AG04450 (cell line): Measurements from ENCODE around the gene RPS27. TPM values are rescaled to one million over a fixed set of nuclear protein-coding genes. Genes with fewer than 3 reads are reported as not detected.

ENCODE experiments used
- CTCF ChIA-PET: fragments of 300-600, 350-600 bp; formaldehyde crosslinking; extraction: SDS; loops from one replicate; lab custom pipeline; 2022; ENCODE audit warnings: antibody characterized with exemption, inconsistent platforms; lab: Charles Lee
- POLR2A ChIA-PET: fragments of 350-600 bp; formaldehyde crosslinking; extraction: SDS; loops from one replicate; lab custom pipeline; 2021; ENCODE audit warnings: antibody characterized with exemption, inconsistent platforms; lab: Yijun Ruan, JAX
- DNase-seq: peaks from one replicate; pipeline ENCODE4 v3.0.0-alpha.2; 2011; ENCODE audit warnings: low read depth, low spot score
- H3K27ac ChIP-seq: one replicate; pipeline ENCODE4 v1.5.1; 2012; ENCODE audit warnings: low read depth, low read length, control low read depth
- H3K27me3 ChIP-seq: one replicate; pipeline ENCODE4 v1.6.0; 2012; ENCODE audit warnings: low read length; ENCODE audit not compliant: control insufficient read depth, insufficient read depth
- H3K4me3 ChIP-seq: 2 replicates; pipeline ENCODE4 v1.5.1; 2011; ENCODE audit warnings: mild to moderate bottlenecking, low read depth, low read length, control low read depth
- H3K9me3 ChIP-seq: 2 replicates; pipeline ENCODE4 v1.5.1; 2012; ENCODE audit warnings: low read length; ENCODE audit not compliant: control insufficient read depth, insufficient read depth
- polyA plus RNA-seq: library from polyadenylated mRNA; depleted of rRNA; stranded (reverse); fragments of >200 nt; gene quantifications from 2 replicates; pipeline ENCODE4 v1.2.3, GENCODE V29; 2011
- TF ChIP-seq, protein P1 (sequence below): IDR thresholded peaks from 2 replicates; pipeline ENCODE4 v1.5.1; 2011; ENCODE audit warnings: low read depth, low read length, control low read depth, inconsistent platforms

RPS27 gene
- polyA plus RNA-seq, 1 experiment = 6,731 TPM

DNA sequence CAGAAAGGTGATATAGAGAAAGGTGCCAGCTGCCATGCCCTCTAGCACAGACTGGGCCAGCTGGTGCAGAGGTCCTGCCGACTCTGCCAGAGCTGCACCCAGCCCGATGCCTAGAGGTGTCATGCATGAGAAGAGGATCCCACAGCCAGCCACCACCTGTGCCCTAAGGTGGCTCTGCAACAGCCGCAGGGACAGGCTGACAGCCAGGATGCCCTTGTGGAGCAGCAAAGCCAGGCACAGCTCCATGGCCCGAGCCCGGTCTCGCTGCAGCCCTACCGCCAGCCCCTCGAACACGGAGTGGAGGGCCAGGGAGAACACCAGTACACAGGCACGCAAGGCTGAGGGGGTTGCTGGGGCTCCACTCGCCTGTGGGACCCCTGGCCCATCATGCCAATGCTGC is 30.4 kb upstream of the RPS27 start:
- POLR2A ChIA-PET = no interaction called here

DNA sequence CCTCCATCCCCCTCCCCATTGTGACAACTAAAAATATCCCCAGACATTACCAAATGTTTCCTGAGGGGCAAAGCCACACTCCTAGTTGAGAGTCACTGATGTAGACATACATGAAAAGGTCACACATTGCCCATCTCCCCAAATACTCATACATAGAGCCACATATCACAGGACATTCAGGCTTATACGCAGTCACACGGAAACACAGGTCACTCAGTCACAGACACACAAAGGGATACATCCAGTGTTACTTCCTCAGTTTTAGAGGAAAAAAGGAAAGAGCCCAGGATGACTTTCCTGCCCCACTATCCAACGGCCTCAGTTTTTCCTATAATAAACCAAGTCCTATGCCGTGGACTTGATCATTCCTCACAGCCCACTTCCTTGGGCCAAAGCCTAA is 29.1 kb upstream of the RPS27 start:
- H3K4me3 ChIP-seq = peak overlapping the region; percentile 90
- no peak for DNase-seq
- no peaks in the 10 kb centered on the region for H3K27me3 ChIP-seq
- H3K9me3 ChIP-seq = no peaks in the 10 kb centered on the region; the same call in 1 of the 2 replicates
- no peak overlapping the region for H3K27ac ChIP-seq
- TF ChIP-seq, protein P1, sequence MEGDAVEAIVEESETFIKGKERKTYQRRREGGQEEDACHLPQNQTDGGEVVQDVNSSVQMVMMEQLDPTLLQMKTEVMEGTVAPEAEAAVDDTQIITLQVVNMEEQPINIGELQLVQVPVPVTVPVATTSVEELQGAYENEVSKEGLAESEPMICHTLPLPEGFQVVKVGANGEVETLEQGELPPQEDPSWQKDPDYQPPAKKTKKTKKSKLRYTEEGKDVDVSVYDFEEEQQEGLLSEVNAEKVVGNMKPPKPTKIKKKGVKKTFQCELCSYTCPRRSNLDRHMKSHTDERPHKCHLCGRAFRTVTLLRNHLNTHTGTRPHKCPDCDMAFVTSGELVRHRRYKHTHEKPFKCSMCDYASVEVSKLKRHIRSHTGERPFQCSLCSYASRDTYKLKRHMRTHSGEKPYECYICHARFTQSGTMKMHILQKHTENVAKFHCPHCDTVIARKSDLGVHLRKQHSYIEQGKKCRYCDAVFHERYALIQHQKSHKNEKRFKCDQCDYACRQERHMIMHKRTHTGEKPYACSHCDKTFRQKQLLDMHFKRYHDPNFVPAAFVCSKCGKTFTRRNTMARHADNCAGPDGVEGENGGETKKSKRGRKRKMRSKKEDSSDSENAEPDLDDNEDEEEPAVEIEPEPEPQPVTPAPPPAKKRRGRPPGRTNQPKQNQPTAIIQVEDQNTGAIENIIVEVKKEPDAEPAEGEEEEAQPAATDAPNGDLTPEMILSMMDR = no peak
- ChIA-PET POLR2A (interaction anchor here (3.3 kb wide), 1 partner anchor 16 kb away, joined by 26 read pairs; the partner anchor contains the start of gene JTB), CTCF (interaction anchor here (1.2 kb wide), 2 partner anchors 15 to 25 kb away, joined by 3 to 5 read pairs; partner anchors contain the start of genes DENND4B and RAB13)

More for the DNA sequence above, 30.4 kb upstream of the RPS27 start:
- no peaks in the 10 kb centered on the region for H3K27me3 ChIP-seq
- CTCF ChIA-PET = interaction anchor here (1.7 kb wide), 1 partner anchor 13 kb away, joined by 4 read pairs; no protein-coding TSS in a partner anchor
- H3K9me3 ChIP-seq = no peaks in the 10 kb centered on the region; the same call in 1 of the 2 replicates
- DNase-seq = no peak
- H3K27ac ChIP-seq = no peak overlapping the region
- TF ChIP-seq, protein P1 = no peak
- H3K4me3 ChIP-seq = no peak overlapping the region

DNA sequence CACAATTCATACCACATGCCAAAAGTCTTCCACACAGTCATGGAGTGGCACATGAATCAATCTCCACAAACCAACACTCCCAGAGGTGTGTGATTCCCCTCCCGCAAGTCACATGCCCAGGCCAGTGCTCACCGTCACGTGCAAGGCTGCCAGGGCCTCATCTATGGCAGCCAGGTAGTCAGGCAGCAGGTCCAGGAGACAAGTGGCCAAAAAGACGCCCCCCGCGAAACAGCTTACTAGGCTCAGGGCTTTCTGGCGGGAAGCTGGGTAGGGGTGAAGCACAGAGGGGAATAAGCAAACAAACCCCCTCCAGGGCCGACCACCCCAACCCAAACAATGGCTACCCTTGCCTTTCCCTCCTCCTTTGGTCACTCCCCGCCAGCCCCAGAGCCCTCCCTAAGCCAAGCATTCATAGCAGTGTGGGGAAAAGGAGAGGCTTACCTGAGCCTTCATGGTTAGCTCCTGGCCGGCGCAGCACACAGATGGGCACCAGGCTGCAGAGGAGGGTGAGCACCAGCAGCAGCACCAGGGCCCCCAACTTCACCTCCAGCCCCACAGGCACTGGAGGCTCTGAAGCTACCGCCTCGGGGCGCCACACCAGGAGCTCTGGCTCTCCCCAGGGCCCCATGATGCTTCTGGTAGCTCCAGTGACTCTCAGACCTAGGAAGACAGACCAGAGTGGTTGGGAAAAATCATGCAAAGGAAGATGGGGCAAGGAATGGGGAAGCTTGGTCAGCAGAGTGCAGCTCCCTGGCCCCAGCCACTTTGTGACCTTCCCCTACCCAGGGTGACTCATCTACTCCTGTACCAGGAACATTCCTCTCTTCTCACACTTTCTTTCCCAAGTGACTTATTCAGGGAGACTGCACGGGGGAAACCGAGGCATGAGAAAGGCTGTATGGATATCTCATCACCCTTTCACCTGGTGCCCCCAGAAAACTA is 28.2 kb upstream of the RPS27 start:
- POLR2A ChIA-PET = interaction anchor here (0.5 to 3.3 kb wide), 5 partner anchors 15 to 57 kb away, joined by 5 to 26 read pairs (median 11); partner anchors contain the start of genes DENND4B, JTB, RAB13 and RPS27
- H3K27me3 ChIP-seq = no peaks in the 10 kb centered on the region
- TF ChIP-seq, protein P1 = no peak
- CTCF ChIA-PET = interaction anchor here (0.6 to 2.0 kb wide), 5 partner anchors 10 to 337 kb away, joined by 3 to 9 read pairs (median 5); partner anchors contain the start of genes DENND4B and RAB13
- H3K27ac ChIP-seq = peak overlapping the region; percentile 83
- no peaks in the 10 kb centered on the region; the same call in 1 of the 2 replicates for H3K9me3 ChIP-seq
- DNase-seq = no peak
- peak overlapping the region; percentile 90 for H3K4me3 ChIP-seq

GRCh38 chr1:153963030-153963849 is 27.3 kb upstream of the RPS27 start, which contains the start of gene SLC39A1:
Gene SLC39A1 (minus strand): TSS chr1:153963537. CDS start chr1:153962715, 822 bp downstream.
- peak; percentile 88 for DNase-seq
- Histone ChIP-seq H3K27ac (peak within 1 kb of the TSS; percentile 84), H3K27me3 (no peaks in the 10 kb centered on the region), H3K4me3 (peak within 1 kb of the TSS; percentile 90), H3K9me3 (no peaks in the 10 kb centered on the region; the same call in 1 of the 2 replicates)
- TF ChIP-seq, protein P1 = no peak
- CTCF ChIA-PET = interaction anchor here (1.2 to 2.0 kb wide), 3 partner anchors 16 to 23 kb away, joined by 5 to 9 read pairs (median 9); partner anchors contain the start of genes DENND4B and RAB13
- POLR2A ChIA-PET = interaction anchor here (0.5 to 3.3 kb wide), 9 partner anchors 14 to 336 kb away, joined by 3 to 26 read pairs (median 5); partner anchors contain the start of genes DENND4B, JTB, RAB13 and RPS27
